Activated T-helper 1 cell treated with anti-CD3 and anti-CD28 coated beads, Interleukin-12 subunit alpha, Interleukin-12 subunit beta, Interleukin-2, Interleukin-4 antibody, amounts not matched to agents 30 ng/mL and 10 ng/mL and 1 ng/mL, durations not matched to agents 14 hours and 24 hours and 36 hours (primary cell): ENCODE data around the gene SCFD2. TPM values are rescaled to one million over a fixed set of nuclear protein-coding genes. Genes with fewer than 3 reads are reported as not detected.

Experiments used
- DNase-seq: peaks from one replicate; pipeline ENCODE4 v3.0.0; 2021; ENCODE audit warnings: low spot score
- H3K27ac Mint-ChIP-seq: one replicate; pipeline ENCODE4 v1.8.0; 2021; ENCODE audit warnings: mild to moderate bottlenecking, mixed read lengths
- H3K27me3 Mint-ChIP-seq: one replicate; pipeline ENCODE4 v1.8.0; 2022; ENCODE audit warnings: mild to moderate bottlenecking, moderate library complexity, mixed read lengths; ENCODE audit not compliant: insufficient read depth
- H3K36me3 Mint-ChIP-seq: one replicate; pipeline ENCODE4 v1.8.0; 2021; ENCODE audit warnings: low read depth, mixed read lengths
- H3K4me1 Mint-ChIP-seq: one replicate; pipeline ENCODE4 v1.8.0; 2021; ENCODE audit warnings: low read depth, mixed read lengths
- H3K4me3 Mint-ChIP-seq: one replicate; pipeline ENCODE4 v1.8.0; 2021; ENCODE audit warnings: mild to moderate bottlenecking, moderate library complexity, mixed read lengths
- H3K9me3 Mint-ChIP-seq: one replicate; pipeline ENCODE4 v1.8.0; 2021; ENCODE audit warnings: mixed read lengths
- intact Hi-C: fragments of 100-400 bp; cut with micrococcal nuclease; formaldehyde crosslinking; loops from one replicate; pipeline ENCODE4 v1.15.1; 2024
- total RNA-seq: library from RNA; stranded (reverse); gene quantifications from 2 replicates; pipeline ENCODE4 v1.2.3, GENCODE V29; 2022

The SCFD2 gene
- total RNA-seq, 1 donor from 2014 or later, result 40.5 TPM

DNA sequence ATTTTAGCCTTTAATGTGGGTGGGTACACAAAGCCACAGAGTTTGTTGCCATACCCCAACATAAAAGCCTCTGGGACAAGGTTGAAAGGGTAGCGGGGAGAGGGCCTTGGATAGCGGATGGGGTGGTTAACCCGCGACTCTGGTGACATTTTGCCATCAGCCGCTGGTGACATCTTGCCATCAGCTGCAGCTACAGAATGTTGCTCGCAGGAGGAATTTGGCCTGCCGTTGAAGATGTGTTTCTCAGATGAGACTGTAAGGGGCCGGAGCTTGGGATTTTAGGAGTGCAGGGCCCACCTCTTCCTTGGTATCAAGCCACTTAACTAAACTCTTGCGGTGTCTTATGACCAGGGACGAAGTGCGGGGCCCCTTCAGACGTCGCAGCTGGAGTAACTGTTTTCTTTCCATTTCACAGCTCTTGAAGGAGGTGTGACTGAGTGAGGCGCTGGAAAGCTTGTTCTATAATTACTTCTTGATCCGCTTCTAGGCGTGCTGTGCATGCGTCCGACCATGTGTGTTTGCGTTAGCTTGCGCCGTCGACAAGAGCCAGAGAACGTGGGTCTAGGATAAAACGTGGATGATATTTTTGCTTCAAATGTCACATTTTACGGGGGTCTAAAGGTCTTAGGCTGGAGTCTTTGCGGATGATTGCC lies 504.6 kb downstream of the SCFD2 start:
- H3K27me3 Mint-ChIP-seq, result peaks cover 36% of the 10 kb centered on the region
- no peaks in the 10 kb centered on the region for H3K36me3 Mint-ChIP-seq
- no peak for DNase-seq
- no peak overlapping the region for H3K27ac Mint-ChIP-seq
- no peaks in the 10 kb centered on the region for H3K9me3 Mint-ChIP-seq
- H3K4me1 Mint-ChIP-seq, result peaks cover 22% of the 10 kb centered on the region
- H3K4me3 Mint-ChIP-seq, result peak overlapping the region; percentile 81
- intact Hi-C loops, result loop anchor here (5.0 kb wide), 3 partner anchors 199 to 1019 kb away; partner anchors contain the start of genes DCUN1D4 and FIP1L1

DNA sequence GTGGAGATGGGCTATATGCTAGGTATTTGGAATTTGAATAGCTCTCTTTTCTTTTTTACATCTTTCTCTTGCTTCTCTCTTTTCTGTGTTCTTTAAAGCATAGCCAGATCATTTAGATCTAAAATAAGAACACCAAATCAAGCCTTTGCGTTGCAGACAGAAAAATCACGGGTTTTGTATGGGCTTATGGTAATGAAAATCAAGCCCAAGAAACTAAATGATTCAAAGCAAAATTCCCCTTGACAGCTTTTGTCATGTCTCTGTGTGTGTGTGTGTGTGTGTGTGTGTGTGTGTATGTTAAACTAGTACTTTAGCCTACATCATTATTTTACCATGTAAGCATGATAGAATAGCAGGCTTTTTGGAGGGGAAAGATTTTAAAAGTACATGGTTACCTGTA lies 505.5 kb downstream of the SCFD2 start:
- Mint-ChIP-seq H3K27me3 (peaks cover 38% of the 10 kb centered on the region), H3K4me3 (no peak overlapping the region), H3K36me3 (no peaks in the 10 kb centered on the region), H3K4me1 (peaks cover 22% of the 10 kb centered on the region), H3K9me3 (no peaks in the 10 kb centered on the region), H3K27ac (no peak overlapping the region)
- no peak for DNase-seq
- intact Hi-C loops, result loop anchor here (5.0 kb wide), 3 partner anchors 198 to 1018 kb away; partner anchors contain the start of genes DCUN1D4 and FIP1L1

DNA sequence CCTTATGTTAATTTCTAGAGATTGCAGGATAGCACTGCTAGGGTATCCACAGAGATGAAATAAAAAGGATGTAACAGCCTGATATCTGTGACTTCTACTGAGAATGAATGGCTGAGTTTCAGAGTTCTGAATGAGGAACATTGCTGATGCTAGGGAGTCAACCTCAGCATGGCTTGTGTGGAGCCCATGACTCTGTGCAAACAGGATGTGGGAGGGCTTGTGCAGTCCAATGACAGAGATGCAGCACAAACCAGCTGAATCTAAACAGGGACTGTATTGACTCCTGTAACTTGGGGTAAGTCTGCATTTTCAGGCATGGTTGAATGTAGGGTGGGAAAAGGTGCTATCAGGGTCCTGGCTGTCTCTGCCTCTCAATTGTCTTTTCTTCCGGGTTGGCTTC lies 509.1 kb downstream of the SCFD2 start:
- Mint-ChIP-seq H3K36me3 (no peaks in the 10 kb centered on the region), H3K4me1 (peaks cover 22% of the 10 kb centered on the region), H3K27me3 (peaks cover 27% of the 10 kb centered on the region), H3K9me3 (no peaks in the 10 kb centered on the region), H3K4me3 (no peak overlapping the region), H3K27ac (no peak overlapping the region)
- DNase-seq, result no peak
- intact Hi-C loops, result no loop called here

DNA sequence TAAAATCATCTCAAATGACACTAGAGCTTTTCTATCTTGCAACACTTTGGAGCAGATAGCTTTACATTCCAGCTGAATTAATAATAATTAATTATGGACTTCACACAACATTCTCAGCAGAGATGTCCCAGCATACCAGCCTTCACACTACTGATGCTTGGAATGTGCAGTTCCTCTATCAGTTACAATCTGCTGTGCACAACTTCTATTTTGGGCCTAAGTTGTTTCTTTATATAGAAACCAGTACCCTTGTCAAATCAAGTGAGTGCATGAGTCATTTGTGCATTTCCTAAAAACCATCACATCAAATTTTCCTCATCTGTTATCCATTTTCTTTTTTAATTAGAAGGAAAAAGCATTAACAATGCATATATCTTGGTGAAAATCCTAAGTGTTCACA lies 512.5 kb downstream of the SCFD2 start:
- Mint-ChIP-seq H3K36me3 (no peaks in the 10 kb centered on the region), H3K27ac (no peak overlapping the region), H3K4me1 (peaks cover 10% of the 10 kb centered on the region), H3K4me3 (no peak overlapping the region), H3K27me3 (peaks cover 4% of the 10 kb centered on the region), H3K9me3 (no peaks in the 10 kb centered on the region)
- intact Hi-C loops, result no loop called here
- DNase-seq, result no peak

DNA sequence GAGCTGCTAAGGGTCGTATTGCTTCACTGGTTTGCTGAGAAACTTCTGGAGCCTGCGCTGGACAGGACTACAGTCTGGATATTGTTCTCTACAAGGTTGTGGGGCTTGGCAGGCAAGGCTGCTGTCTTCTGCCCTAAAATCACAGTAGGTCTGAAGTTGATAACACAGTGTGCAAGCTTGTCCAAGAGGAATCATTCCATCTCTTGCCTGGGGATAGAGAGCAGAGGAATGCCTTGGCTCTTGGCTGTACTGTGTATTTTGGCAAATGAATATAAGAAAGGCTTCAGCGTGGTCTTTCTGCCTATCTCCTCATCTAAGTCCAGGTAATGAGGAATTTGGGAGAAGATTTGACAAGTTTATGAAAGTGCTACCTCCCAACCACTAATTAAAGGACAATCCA lies 513.1 kb downstream of the SCFD2 start:
- H3K9me3 Mint-ChIP-seq, result no peaks in the 10 kb centered on the region
- no peaks in the 10 kb centered on the region for H3K36me3 Mint-ChIP-seq
- intact Hi-C loops, result no loop called here
- H3K27ac Mint-ChIP-seq, result no peak overlapping the region
- H3K27me3 Mint-ChIP-seq, result peaks cover 4% of the 10 kb centered on the region
- no peak for DNase-seq
- H3K4me1 Mint-ChIP-seq, result peaks cover 10% of the 10 kb centered on the region
- H3K4me3 Mint-ChIP-seq, result no peak overlapping the region

DNA sequence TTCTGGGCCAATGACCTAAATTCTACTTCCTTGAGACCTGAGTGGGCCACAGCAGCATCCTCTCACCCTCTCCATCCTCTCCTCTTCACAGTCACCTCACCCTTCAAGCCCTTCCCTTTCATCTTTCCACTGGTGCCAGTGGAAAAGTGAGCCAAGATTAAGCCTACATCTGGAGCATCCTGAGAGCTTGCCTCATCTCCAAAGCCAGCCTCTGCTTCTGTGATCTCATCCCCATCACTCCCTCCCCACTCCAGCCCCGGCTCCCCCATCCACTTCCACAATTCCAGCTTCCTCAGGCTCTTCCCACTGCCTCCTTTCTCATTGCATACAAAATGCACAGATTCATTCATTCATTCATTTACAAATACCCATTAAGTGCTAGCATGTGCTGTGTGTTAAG lies 513.8 kb downstream of the SCFD2 start:
- intact Hi-C loops, result no loop called here
- no peak overlapping the region for H3K27ac Mint-ChIP-seq
- DNase-seq, result no peak
- no peaks in the 10 kb centered on the region for H3K9me3 Mint-ChIP-seq
- no peaks in the 10 kb centered on the region for H3K36me3 Mint-ChIP-seq
- peaks cover 4% of the 10 kb centered on the region for H3K27me3 Mint-ChIP-seq
- peaks cover 6% of the 10 kb centered on the region for H3K4me1 Mint-ChIP-seq
- no peak overlapping the region for H3K4me3 Mint-ChIP-seq

DNA sequence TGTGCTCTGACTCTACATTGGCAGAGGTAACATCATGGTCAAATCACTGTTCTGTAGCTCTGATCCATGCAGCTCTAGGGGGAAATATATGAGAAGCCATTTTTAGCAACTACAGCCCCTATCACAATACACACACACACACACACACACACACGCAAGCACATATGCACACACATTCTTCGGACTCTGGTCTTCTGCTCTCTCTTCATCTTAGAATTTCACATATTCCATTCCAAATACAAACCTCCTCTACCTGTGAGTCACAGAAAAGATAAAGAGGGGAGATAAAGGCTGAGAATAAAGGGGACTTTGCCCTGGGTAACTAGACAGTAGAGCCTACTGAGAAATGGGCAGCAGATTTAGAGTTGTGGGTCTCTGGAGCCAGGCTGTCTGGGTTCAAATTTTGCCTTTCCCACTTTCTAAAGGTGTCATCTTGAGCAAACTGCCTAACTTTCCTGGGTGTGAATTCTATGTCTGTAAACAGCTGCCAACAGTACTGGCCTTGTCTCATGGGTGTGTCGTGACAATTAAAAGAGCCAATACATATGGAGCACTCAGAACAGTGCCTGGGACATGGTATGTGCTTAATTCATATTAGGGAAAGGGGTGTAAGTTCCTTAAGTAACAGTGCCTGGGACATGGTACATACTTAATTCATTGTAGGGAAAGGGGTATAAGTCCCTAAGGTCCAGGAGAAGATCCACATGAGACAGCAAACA lies 515.3 kb downstream of the SCFD2 start:
- H3K27me3 Mint-ChIP-seq, result peaks cover 2% of the 10 kb centered on the region
- DNase-seq, result no peak
- intact Hi-C loops, result no loop called here

DNA sequence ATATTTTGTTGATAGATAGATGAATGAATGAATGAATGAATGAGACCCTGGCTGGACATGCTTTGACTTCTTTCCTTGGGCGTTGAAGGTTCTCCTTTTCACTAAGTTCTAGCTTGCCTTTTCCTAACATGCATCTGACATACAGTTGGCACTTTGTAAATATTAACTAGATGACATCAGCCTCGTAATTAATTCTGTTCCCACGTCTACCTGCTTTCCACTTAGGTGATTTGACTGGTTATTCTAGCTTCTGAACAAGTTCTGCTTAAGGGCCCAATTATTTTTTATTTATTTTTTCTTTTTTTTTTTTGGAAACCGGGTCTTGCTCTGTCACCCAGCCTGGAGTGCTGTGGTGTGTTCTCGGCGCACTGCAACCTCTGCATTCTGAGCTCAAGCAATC lies 517.6 kb downstream of the SCFD2 start:
- no peaks in the 10 kb centered on the region for H3K36me3 Mint-ChIP-seq
- intact Hi-C loops, result no loop called here

More for the DNA sequence above, 515.3 kb downstream of the SCFD2 start:
- no peaks in the 10 kb centered on the region for H3K9me3 Mint-ChIP-seq
- no peak overlapping the region for H3K4me3 Mint-ChIP-seq
- H3K36me3 Mint-ChIP-seq, result no peaks in the 10 kb centered on the region
- H3K4me1 Mint-ChIP-seq, result no peaks in the 10 kb centered on the region
- H3K27ac Mint-ChIP-seq, result no peak overlapping the region

DNA sequence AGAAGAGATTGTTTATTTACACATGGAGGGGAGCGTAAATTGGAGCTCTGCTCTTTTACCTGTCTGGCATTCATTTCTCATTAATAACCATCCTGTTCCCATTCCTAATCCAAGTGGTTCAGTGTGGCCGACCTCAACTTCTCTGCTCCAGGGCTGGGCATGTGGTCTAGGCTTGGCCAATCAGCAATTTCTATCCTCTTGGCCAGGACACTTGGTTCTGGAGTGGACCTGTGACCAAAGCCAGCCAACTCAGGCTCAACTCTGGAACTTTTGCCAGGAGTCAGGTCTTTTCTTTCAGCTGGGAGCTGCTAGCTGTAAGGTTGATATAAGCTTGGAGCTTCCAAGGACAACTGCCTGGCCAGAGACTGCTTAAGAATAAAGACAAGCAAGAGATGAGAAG lies 519.4 kb downstream of the SCFD2 start:
- no peak overlapping the region for H3K27ac Mint-ChIP-seq
- peaks cover 2% of the 10 kb centered on the region for H3K27me3 Mint-ChIP-seq
- no peak for DNase-seq
- H3K9me3 Mint-ChIP-seq, result no peaks in the 10 kb centered on the region
- no peaks in the 10 kb centered on the region for H3K4me1 Mint-ChIP-seq
- no peak overlapping the region for H3K4me3 Mint-ChIP-seq
- no peaks in the 10 kb centered on the region for H3K36me3 Mint-ChIP-seq
- intact Hi-C loops, result no loop called here

More for the DNA sequence above, 517.6 kb downstream of the SCFD2 start:
- DNase-seq, result no peak
- Mint-ChIP-seq H3K4me1 (no peaks in the 10 kb centered on the region), H3K9me3 (no peaks in the 10 kb centered on the region), H3K4me3 (no peak overlapping the region), H3K27me3 (peaks cover 2% of the 10 kb centered on the region), H3K27ac (no peak overlapping the region)

DNA sequence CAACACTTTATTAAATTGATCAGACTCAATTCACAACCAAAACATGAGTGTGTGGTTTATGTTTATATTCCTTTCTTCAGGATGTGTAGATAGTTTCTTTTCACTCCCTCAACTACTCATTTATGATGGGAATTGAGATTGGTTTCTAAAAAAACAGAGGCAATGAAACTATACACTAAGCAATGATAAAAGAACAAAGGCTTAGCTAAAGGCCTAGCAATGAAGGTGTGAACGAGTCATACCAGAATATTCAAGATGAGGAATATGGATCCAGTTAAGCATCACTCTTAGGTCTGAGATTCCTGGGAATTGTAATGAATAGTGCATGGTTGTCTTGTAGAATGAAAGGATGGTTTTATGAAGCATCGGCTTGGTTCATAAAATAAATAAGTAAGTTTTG lies 521.3 kb downstream of the SCFD2 start:
- no peak for DNase-seq
- Mint-ChIP-seq H3K4me3 (no peak overlapping the region), H3K4me1 (no peaks in the 10 kb centered on the region), H3K9me3 (no peaks in the 10 kb centered on the region), H3K36me3 (no peaks in the 10 kb centered on the region), H3K27me3 (peaks cover 4% of the 10 kb centered on the region), H3K27ac (no peak overlapping the region)
- intact Hi-C loops, result no loop called here

DNA sequence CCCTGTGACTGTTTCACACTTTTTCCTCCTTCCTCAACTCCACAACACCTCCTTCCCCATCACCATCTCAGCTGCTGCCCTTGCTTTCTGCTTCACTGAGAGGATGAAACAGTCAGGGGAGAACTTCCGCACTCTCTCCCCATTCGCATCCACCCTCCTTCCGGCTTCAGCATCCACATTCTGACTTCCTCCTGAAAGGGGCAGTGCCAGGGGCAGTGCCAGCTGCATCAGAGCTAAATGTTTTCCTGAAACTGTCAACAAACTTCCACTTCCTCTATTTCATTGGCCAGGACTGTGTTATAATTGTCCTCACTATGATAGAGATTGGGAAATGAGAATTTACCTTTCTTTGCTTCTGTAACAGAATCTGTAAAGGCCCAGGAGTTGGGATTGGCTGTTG lies 521.9 kb downstream of the SCFD2 start:
- H3K27me3 Mint-ChIP-seq, result peaks cover 5% of the 10 kb centered on the region
- H3K4me1 Mint-ChIP-seq, result no peaks in the 10 kb centered on the region
- no peaks in the 10 kb centered on the region for H3K36me3 Mint-ChIP-seq
- intact Hi-C loops, result no loop called here
- H3K9me3 Mint-ChIP-seq, result no peaks in the 10 kb centered on the region
- DNase-seq, result no peak
- no peak overlapping the region for H3K27ac Mint-ChIP-seq
- no peak overlapping the region for H3K4me3 Mint-ChIP-seq

DNA sequence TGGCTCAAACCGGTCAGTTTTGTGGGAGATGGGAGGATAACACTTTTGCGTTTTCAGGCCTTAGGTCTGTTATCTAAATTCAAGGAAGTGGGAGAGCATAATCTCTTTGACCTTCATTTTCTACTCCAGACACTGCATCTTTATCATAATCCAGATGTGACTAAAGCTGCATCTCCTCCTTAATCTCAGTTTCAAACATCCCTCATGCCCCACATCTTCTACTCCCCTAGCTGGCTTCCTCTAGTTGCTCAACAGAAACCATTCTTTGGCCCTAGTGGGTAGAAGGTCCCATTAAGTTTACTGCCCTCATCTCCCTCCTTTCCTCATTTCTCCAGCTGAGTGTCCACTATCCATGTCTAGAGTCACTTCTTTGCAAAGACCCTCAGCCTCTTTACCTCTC lies 522.5 kb downstream of the SCFD2 start:
- Mint-ChIP-seq H3K27me3 (peaks cover 3% of the 10 kb centered on the region), H3K4me1 (no peaks in the 10 kb centered on the region), H3K9me3 (no peaks in the 10 kb centered on the region), H3K36me3 (no peaks in the 10 kb centered on the region), H3K27ac (no peak overlapping the region), H3K4me3 (no peak overlapping the region)
- intact Hi-C loops, result no loop called here
- DNase-seq, result no peak

DNA sequence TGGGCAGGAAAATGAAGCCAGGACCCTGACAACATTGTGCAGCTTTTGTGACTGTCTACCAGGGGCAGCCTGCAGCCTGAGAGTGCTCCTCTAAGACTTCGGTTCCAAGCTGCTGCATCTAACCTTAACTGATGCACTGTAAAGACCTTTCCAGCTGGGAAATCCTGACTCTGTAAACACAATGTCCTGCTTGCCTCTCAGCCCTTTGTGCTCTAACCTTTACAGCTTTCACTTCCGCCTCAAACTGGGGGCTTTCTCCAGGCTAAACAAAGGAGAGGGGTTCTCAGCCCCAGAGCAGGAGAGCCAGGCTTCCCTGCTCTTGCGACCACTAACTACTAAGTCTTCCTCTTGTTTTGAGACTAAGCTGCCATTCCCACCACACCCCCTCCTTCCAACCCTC lies 523.1 kb downstream of the SCFD2 start:
- Mint-ChIP-seq H3K36me3 (no peaks in the 10 kb centered on the region), H3K27me3 (peaks cover 3% of the 10 kb centered on the region), H3K4me1 (no peaks in the 10 kb centered on the region), H3K4me3 (no peak overlapping the region), H3K9me3 (no peaks in the 10 kb centered on the region), H3K27ac (no peak overlapping the region)
- DNase-seq, result no peak
- intact Hi-C loops, result no loop called here
